ENCODE data around the gene ZCCHC24. TPM values are rescaled to one million over a fixed set of nuclear protein-coding genes. Genes with fewer than 3 reads are reported as not detected.

Gene ZCCHC24
- total RNA-seq, 1 experiment from 2014 or later: 3.3 TPM

DNA sequence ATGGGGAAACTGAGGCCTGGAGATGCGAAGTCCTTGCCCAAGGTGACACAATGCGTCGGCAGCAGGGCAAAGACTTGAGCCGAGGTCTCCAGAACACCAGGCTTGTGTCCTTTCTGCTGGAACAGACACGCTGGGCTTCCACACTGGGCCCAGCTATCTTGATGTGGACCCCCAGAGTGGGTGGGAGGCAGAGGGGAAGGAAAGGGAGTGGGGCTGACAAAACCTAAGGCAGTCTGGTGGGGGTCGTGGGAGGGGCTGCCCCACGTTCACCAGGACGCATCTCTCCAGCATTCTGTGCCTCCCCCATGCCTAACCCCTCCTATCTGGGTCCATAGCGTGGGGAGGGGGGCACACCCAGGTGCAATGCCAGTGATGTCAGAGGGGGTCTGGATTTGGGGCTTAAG is 60.0 kb downstream of the ZCCHC24 start:
- DNase-seq (ENCODE audit: low read depth, low spot score): no peak
- in situ Hi-C loops (cut with HindIII; ENCODE audit: low pct_unique_long_range_greater_than_20kb, low sequenced_read_pairs): no loop called here

DNA sequence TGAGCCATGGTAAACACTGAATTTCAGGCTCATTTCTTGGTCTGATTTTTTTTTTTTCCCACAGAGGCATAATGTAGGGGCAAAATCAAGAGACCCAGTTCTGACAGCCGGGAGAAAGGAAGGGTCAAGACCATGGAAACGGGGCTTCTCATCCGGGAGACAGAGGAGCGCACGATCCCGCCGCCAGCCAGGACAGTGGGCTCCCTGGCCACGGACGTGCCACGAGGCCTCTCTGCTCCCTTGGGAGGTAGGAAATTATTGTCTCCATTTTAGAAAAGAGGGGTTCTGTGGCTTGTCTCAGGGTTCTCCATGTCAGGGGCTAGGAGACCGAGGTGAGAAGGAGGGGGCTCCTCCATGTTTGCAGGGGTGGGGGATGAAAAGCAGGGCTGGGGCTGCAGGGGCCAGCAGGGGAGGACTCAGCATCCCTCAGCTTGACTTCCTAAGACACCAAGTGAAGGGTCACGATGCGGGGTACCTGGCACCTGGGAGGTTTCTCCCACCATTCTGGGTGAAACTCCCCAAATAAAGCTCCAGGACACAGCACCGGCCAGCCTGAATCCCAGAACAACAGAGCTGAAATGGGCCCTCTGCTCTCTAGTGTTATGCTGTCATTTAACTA is 60.5 kb downstream of the ZCCHC24 start:
- in situ Hi-C loops (cut with HindIII; ENCODE audit: low pct_unique_long_range_greater_than_20kb, low sequenced_read_pairs): no loop called here
- DNase-seq (ENCODE audit: low read depth, low spot score): no peak

DNA sequence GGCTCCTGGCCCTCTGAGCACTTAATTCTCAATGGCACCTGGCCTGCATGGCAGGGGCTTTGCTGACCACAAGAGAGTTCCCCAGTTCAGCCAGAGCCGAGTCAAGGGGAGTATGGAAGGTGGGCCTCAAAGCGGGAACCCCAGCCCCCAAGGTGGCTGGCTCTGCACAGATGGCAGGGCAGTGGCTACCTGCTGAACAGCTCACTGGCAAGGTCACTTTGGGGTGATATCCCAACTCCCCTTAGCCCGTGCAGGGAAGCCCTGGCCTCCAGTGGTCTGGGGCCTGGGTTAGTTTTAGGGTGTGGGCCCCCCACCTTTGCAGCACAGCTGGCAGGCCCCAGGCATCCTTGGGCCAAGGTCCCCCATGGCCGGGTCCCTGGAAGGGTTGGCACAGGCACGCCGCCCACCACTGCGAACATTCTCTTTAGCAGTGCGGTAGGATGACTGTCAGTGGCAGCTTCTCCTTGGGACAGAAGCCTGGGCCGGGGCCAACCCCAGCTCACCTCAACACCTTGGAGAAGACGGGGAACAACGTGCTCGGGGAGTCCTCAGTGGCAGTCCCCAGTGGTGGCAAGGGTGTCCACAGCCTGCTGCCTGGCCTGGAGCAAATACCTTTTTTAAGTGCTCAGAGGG is 61.3 kb downstream of the ZCCHC24 start:
- in situ Hi-C loops (cut with HindIII; ENCODE audit: low pct_unique_long_range_greater_than_20kb, low sequenced_read_pairs): no loop called here
- no peak for DNase-seq (ENCODE audit: low read depth, low spot score)

DNA sequence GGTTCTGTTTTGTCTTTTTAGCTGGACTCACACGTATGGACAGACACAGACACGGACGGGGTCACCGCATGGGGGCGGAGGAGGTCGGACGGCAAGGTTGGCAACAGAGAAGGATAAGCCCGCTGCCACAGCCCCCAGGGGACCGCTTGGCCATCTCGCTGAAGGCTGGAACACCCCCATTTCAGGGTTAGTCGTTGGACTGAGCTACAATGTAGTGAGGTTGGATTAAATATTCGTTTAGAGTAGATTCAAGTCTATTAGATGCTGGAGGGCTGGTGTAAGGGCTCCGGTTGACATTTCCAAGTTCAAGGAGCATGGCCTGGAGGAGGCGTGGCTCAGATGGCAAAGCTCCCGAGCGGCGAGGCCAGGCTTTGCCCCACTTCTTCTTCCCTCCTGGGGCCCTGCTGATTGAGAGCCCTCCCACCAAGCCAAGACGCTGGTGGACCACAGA is 62.9 kb downstream of the ZCCHC24 start:
- no peak for DNase-seq (ENCODE audit: low read depth, low spot score)
- in situ Hi-C loops (cut with HindIII; ENCODE audit: low pct_unique_long_range_greater_than_20kb, low sequenced_read_pairs): no loop called here

DNA sequence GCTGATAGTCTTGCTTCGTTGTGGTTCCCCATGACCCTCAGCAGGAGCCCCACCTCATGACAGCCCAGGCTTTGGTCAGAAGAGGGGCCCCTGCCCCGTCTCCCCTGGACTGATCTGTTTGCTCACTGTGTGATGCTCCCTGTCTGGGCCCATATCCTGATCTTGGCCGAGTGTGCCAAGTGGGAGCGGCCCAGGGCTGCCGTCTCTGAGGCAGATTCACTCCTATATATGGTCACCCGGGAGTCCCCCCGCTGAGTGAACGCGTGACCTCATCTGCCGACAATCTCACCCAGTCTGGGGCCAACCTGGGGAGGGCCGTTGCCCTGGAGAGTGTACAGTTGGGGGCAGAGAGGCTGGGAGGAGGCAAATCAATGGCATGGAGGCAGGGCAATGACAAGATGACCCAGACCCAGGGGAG is 63.6 kb downstream of the ZCCHC24 start:
- no peak for DNase-seq (ENCODE audit: low read depth, low spot score)

DNA sequence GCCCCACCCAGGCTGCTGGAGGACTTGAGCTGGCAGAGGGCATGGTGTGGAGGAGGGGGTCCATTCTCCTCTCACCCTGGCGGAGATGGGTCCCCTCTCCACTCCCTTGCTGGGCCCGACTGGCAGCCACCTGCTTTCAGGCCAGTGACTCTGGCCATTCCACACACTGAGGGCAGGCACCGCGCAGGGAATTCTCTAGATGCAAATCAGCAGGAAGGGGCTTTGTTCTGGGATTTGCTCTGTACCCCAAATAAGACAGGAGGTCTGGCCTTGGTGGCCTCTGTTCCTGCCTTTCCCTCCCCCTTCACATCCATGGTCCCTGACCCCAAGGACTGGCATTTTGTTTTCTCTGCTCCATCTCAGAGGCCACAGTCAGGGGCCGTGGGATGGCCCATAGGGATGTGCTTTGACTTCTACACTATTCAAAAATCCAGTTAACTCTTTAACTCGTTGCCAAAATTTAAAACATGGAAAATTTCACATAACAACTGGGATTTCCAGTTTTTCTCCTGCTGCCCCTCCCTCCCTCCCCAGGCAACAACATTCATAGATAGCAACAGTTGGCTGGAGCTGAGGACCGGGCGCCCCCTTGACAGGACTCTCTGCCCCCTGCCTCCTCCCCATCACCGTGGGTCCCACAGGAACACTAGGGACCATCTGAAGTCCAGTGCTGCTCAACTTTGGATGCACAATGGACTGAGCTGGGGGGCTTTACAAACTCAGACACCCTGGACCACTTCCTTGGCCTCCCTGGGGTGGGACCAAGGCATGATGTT is 64.3 kb downstream of the ZCCHC24 start:
- in situ Hi-C loops (cut with HindIII; ENCODE audit: low pct_unique_long_range_greater_than_20kb, low sequenced_read_pairs): no loop called here
- no peak for DNase-seq (ENCODE audit: low read depth, low spot score)

More for the DNA sequence above, 63.6 kb downstream of the ZCCHC24 start:
- in situ Hi-C loops (cut with HindIII; ENCODE audit: low pct_unique_long_range_greater_than_20kb, low sequenced_read_pairs): no loop called here

DNA sequence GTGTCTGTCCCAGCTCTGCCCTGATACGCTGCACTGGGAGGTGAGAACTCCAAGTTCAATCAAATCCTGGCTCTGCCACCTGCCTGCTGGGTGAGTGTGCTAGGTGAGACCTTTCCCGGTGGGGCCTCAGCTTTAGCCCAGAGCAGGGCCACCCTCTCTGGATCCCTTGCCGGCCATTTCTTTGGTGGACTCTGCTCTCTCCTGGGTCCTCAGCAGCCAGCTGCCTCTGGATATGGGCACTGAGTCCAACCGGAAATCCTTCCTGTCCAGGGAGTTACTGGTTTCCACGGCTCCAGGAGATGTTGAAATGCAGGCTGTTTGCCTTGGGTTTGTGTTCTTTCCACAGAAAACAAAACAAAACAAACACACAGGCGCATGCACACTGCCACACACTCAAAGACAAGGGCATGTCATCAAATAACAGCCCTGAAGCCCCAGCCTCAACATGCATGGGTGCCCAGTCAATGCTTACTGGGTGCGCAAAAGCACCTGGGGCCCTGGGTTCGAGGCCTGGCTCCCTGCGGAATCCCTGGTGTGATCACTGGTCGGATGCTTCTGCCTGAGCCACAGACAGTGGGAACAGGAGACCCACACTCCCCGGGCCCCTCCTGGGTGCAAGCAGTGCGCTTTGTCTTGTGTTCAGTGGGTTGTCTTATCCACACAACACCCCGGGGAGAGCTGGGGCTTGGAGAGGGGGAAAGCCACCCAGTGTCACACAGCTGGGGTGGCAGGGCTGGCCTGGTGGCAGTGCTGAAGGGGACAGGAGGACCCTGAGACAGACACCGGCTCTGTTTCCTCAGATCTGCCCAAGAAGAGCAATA is 65.1 kb downstream of the ZCCHC24 start:
- DNase-seq (ENCODE audit: low read depth, low spot score): no peak
- in situ Hi-C loops (cut with HindIII; ENCODE audit: low pct_unique_long_range_greater_than_20kb, low sequenced_read_pairs): no loop called here

DNA sequence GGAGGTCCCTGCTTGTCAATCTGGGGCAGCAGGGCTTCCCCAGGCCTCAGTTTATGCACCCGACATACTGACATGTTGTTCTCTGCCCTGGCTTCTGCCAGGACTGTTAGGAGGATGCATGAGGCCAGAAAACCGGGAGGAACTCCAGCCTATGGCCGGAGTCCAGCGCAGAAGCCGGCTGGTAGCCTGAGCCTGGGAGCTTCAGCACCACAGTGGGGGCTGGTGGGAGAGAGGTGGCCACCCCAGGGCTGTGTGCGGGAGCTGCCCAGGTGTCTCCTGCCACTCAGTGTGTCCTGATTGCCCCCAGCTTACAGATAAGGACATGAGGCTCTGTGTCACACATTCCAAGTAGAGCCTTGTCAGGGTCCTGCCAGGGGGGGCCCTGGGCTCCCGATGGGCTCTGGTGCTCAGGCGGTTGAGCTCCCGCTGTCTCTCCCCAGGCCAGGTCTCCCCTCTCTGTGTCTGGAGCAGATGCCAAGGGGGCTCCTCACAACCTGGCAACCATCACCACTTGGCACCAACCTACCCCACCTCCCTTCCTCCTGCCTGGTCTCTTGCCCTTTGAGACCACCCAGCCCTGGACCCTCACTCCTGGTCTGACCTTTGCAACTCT is 65.8 kb downstream of the ZCCHC24 start:
- in situ Hi-C loops (cut with HindIII; ENCODE audit: low pct_unique_long_range_greater_than_20kb, low sequenced_read_pairs): no loop called here
- no peak for DNase-seq (ENCODE audit: low read depth, low spot score)

DNA sequence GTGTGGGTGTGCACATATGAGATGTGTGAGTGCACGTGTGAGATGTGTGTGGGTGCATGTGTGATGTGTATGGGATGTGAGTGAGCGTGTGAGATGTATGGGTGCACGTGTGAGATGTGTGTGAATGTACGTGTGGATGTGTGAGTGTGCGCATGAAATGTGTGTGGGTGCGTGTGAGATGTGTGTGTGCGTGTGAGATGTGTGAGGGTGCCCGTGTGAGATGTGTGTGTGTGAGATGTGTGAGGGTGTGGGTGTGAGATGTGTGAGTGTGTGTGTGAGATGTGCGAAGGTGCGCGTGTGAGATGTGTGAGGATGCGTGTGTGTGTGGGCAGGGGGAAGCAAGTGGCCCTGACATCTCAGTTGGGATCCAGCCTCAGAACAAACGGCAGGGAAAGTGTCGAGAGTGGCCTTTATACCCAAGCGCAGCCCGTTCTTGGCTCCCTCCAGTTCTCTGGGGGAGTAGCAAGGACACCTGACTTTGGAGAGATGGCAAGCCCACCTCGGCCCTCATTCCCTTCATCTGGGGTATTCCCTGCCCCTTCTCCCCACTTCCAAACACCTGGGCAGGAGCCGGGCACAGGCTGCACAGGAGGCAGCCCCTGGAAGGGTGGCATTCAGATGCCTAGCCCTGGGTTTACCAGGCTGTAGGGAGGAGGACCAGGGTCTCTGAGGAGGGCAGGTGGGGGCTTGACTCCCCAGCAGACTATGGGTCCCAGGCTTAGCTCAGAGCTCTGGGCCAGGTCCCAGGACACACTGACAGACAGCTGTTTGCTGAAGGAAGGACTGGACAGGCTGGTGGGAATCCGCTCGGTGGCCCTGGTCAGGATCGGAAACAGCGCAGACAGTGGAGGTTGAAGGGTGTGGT is 66.5 kb downstream of the ZCCHC24 start:
- in situ Hi-C loops (cut with HindIII; ENCODE audit: low pct_unique_long_range_greater_than_20kb, low sequenced_read_pairs): no loop called here
- no peak for DNase-seq (ENCODE audit: low read depth, low spot score)

DNA sequence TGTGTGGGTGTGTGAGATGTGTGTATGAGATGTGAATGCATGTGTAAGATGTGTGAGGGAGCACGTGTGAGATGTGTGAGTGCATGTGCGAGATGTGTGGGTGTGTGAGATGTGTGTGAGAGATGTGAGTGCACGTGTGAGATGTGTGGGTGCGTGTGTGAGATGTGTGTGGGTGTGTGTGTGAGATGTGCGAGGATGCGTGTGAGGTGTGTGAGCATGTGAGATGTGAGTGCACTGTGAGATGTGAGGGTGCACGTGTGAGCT is 67.1 kb downstream of the ZCCHC24 start:
- DNase-seq (ENCODE audit: low read depth, low spot score): no peak
- in situ Hi-C loops (cut with HindIII; ENCODE audit: low pct_unique_long_range_greater_than_20kb, low sequenced_read_pairs): no loop called here

DNA sequence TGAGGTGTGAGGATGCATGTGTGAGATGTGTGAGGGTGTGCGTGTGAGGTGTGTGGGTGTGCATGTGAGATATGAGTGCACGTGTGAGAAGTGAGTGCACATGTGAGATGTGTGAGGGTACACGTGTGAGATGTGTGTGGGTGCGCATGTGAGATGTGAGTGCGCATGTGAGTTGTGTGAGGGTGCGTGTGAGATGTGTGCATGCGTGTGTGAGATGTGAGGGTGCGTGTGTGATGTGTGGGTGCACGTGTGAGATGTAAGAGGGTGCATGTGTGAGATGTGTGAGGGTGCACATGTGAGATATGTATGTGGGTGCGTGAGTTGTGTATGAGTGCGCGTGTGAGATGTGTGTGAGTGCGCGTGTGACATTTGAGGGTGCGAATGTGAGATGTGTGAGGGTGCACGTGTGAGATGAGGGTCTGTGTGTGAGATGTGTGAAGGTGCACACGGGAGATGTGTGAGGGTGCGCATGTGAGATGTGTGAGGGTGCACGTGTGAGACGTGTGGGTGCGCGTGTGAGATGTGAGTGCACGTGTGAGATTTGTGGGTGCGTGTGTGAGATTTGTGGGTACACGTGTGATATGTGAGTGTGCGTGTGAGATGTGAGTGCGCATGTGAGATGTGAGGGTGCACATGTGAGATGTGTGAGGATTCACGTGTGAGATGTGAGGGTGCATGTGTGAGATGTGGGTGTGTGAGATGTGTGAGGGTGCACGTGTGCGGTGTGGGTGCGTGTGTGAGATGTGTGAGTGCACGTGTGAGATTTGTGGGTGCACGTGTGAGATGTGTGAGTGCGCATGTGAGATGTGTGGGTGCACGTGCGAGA is 67.7 kb downstream of the ZCCHC24 start:
- DNase-seq (ENCODE audit: low read depth, low spot score): no peak
- in situ Hi-C loops (cut with HindIII; ENCODE audit: low pct_unique_long_range_greater_than_20kb, low sequenced_read_pairs): no loop called here

DNA sequence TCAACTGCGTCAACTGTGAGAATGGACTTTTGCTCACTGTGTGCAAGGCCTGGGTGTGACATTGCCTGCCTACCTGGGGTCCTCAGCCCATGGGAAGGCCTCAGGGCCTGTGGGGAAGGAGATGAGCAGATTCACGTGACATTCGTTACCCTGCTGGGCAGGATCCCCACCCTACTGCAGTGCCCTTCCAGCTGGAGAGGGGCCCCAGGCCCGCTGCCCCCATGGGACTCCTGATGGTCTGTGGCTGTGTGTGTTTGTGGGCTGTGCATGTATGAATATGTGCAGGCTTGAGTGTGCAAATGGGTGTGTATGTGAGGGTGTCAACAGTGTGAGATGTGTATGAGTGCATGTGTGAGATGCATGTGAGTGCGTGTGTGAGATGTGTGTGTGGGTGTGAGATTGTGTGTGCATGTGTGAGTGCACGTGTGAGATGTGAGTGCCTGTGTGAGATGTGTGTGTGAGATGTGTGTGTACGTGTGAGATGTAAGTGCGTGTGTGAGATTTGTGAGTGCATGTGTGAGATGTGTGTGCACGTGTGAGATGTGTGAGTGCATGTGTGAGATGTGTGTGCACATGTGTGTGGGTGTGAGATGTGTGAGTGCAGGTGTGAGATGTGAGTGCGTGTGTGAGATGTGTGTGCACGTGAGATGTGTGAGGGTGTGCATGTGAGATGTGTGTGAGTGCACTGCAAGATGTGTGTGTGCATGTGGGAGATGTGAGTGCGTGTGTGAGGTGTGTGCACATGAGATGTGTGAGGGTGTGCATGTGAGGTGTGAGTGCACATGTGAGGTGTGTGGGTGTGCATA is 68.5 kb downstream of the ZCCHC24 start:
- in situ Hi-C loops (cut with HindIII; ENCODE audit: low pct_unique_long_range_greater_than_20kb, low sequenced_read_pairs): no loop called here
- no peak for DNase-seq (ENCODE audit: low read depth, low spot score)

DNA sequence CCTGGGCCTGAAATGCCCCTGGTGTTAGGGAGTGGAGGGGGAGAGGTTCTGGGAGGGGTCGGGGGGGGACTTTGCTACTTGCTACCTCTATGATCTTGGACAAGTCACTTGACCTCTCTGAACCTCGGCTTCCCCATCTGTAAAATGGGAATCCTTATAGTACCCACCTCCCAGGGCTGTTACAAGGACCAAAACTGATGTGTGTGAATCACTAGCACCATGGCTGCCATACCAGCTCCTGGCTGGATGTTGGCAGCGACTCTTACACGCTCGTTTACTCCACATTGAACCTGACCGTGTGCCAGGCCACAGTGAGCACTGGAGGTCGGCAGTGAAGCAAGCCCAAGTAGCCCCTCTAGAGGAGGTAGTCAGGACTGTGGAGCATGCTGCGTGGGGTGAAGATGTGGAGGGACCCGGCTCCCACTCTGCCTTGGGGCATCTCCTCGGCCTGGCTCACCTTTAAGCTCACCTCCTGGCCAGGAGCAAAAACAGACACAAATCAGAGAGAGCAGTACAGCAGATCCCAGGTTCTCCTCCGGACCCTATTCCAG is 69.3 kb downstream of the ZCCHC24 start:
- in situ Hi-C loops (cut with HindIII; ENCODE audit: low pct_unique_long_range_greater_than_20kb, low sequenced_read_pairs): no loop called here
- no peak for DNase-seq (ENCODE audit: low read depth, low spot score)

DNA sequence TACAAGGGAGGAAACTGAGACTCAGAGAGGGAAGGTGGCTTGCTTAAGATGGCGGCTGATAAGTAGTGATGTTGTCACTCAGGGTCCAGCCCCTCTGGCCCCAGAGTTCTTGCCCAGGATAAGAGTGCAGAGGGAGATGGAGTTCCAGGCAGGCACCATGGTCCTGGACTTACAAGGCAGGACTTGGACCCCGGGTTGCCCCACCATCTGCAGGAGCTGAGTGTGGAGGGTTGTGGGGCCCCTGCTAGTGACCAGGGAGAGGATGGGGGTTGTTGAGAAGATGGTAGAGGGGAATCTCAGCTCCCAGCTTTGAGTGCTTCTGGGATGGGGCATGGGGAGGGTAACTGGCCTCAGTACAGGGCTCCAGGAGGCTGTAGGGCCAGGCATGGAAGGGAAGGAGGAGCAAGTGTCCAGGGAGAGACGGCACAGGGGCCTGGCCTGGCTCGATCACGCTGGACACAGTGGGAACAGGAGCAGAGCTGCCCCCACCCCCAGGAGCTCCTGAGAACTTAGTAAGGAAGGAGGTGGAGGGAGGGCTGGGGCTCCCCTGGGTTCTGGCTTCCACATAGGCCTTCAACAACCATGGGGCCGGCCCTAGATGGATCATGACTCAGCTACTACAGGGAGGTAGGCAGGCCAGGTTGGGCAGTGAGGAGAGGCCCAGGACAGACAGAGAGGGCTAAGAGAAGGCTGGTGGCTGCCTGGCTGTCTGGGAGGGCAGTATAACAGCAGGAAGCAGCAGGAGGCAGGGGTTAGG is 69.9 kb downstream of the ZCCHC24 start:
- DNase-seq (ENCODE audit: low read depth, low spot score): no peak

More for the DNA sequence above, 69.9 kb downstream of the ZCCHC24 start:
- in situ Hi-C loops (cut with HindIII; ENCODE audit: low pct_unique_long_range_greater_than_20kb, low sequenced_read_pairs): no loop called here
